Mucosa of stomach (tissue), 1 donor: ENCODE results near the gene POLR2A.

Experiments
- H3K27me3 ChIP-seq: one replicate; pipeline ENCODE4 v1.7.0; 2013; ENCODE audit warnings: mild to moderate bottlenecking, low read length; ENCODE audit not compliant: control insufficient read depth, insufficient read depth
- H3K36me3 ChIP-seq: one replicate; pipeline ENCODE4 v1.7.0; 2013; ENCODE audit warnings: low read length; ENCODE audit not compliant: control insufficient read depth, insufficient read depth
- H3K4me1 ChIP-seq: one replicate; pipeline ENCODE4 v1.7.0; 2013; ENCODE audit warnings: mild to moderate bottlenecking, low read length; ENCODE audit not compliant: control insufficient read depth, insufficient read depth
- H3K4me3 ChIP-seq: one replicate; pipeline ENCODE4 v1.7.0; 2013; ENCODE audit warnings: low read length
- H3K9ac ChIP-seq: one replicate; pipeline ENCODE4 v1.7.0; 2013; ENCODE audit warnings: mild to moderate bottlenecking, low read length, moderate library complexity
- H3K9me3 ChIP-seq: one replicate; pipeline ENCODE4 v1.7.0; 2013; ENCODE audit warnings: mild to moderate bottlenecking, low read length, moderate library complexity; ENCODE audit not compliant: control insufficient read depth
- donor health status: Pancreatic carcinoma.

POLR2A gene

DNA sequence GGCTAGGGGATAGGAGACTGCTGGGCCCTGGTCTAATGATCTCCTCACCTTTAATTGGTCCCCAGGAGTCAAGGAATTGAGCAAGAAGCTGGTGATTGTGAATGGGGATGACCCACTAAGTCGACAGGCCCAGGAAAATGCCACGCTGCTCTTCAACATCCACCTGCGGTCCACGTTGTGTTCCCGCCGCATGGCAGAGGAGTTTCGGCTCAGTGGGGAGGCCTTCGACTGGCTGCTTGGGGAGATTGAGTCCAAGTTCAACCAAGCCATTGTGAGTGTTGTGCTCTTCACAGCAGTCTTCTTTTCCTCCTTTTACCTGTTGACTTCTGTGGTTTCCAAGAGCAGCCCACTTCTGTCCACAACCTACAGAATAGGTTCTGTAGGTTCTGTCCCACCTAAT, 19.4 kb downstream of the POLR2A start:
- Histone ChIP-seq H3K9me3 (no peaks in the 10 kb centered on the region), H3K9ac (no peak overlapping the region), H3K27me3 (no peaks in the 10 kb centered on the region), H3K36me3 (peaks cover 47% of the 10 kb centered on the region), H3K4me3 (no peak overlapping the region), H3K4me1 (no peaks in the 10 kb centered on the region)

DNA sequence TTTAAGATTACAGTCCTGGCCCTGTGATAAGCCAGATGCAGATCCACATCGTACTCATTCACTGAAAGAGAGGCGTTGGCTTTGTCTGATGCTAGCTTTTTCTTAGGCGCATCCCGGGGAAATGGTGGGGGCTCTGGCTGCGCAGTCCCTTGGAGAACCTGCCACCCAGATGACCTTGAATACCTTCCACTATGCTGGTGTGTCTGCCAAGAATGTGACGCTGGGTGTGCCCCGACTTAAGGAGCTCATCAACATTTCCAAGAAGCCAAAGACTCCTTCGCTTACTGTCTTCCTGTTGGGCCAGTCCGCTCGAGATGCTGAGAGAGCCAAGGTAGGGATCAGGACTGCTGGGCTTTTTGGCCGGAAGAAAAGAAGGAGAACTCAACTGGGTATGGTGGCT, 24.0 kb downstream of the POLR2A start:
- H3K9ac ChIP-seq = no peak overlapping the region
- H3K9me3 ChIP-seq = no peaks in the 10 kb centered on the region
- H3K36me3 ChIP-seq = peaks cover 40% of the 10 kb centered on the region
- no peaks in the 10 kb centered on the region for H3K4me1 ChIP-seq
- no peak overlapping the region for H3K4me3 ChIP-seq
- no peaks in the 10 kb centered on the region for H3K27me3 ChIP-seq

DNA sequence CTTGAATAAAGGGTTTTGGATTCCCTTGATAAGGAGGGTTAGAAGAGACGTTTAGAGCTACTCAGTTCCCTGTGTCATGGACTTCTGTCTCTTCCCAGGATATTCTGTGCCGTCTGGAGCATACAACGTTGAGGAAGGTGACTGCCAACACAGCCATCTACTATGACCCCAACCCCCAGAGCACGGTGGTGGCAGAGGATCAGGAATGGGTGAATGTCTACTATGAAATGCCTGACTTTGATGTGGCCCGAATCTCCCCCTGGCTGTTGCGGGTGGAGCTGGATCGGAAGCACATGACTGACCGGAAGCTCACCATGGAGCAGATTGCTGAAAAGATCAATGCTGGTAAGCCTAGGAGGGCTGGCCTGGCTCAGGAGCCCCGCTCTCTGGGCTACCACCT, 24.7 kb downstream of the POLR2A start:
- H3K27me3 ChIP-seq = no peaks in the 10 kb centered on the region
- no peaks in the 10 kb centered on the region for H3K4me1 ChIP-seq
- H3K36me3 ChIP-seq = peaks cover 38% of the 10 kb centered on the region
- H3K4me3 ChIP-seq = no peak overlapping the region
- H3K9me3 ChIP-seq = no peaks in the 10 kb centered on the region
- no peak overlapping the region for H3K9ac ChIP-seq

DNA sequence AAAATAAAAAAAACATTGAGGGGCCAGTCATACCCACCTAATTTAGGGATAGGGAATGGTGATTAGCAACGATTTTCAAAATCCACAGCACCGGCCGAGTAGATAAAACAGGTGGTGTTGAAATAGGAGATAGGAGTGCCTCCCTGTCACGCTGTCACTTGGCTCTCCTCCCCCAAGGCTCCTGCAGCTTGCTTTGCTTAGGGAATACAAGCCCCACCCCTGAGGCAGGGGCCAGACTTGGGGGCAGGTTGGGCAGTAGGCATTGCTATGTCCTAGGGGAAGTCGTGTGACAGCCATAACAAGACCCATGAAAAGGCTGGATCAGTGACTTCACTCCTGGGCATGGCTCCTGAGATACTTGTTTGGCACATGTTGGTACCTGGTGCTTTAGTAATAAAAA, 25.8 kb downstream of the POLR2A start:
- Histone ChIP-seq H3K4me1 (peaks cover under 1% of the 10 kb centered on the region), H3K27me3 (no peaks in the 10 kb centered on the region), H3K4me3 (no peak overlapping the region), H3K9me3 (no peaks in the 10 kb centered on the region), H3K36me3 (peaks cover 41% of the 10 kb centered on the region), H3K9ac (no peak overlapping the region)

DNA sequence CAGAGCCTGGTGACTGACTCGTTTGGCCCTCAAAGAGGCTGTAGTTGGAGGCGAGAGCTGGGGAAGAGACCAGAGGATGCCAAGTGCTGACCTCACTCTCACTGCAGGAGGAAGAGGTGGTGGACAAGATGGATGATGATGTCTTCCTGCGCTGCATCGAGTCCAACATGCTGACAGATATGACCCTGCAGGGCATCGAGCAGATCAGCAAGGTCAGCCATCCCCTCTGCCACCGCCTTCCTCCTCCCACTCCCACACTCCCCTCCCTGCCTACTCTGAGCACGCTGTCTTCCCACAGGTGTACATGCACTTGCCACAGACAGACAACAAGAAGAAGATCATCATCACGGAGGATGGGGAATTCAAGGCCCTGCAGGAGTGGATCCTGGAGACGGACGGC, 26.9 kb downstream of the POLR2A start:
- H3K4me1 ChIP-seq = peaks cover 9% of the 10 kb centered on the region
- H3K4me3 ChIP-seq = no peak overlapping the region
- no peaks in the 10 kb centered on the region for H3K9me3 ChIP-seq
- H3K9ac ChIP-seq = no peak overlapping the region
- H3K36me3 ChIP-seq = peaks cover 41% of the 10 kb centered on the region
- no peaks in the 10 kb centered on the region for H3K27me3 ChIP-seq

DNA sequence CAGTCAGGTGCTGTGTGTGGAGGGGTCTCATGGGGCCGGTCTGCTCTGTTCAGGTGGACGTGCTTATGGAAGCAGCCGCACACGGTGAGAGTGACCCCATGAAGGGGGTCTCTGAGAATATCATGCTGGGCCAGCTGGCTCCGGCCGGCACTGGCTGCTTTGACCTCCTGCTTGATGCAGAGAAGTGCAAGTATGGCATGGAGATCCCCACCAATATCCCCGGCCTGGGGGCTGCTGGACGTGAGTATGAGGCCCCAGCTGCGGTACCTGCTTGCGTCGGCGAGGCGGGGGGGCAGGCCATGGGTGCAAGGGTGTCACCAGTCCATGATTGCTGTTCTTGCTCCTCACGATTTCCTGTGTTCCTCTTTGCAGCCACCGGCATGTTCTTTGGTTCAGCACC, 27.9 kb downstream of the POLR2A start:
- Histone ChIP-seq H3K36me3 (peaks cover 41% of the 10 kb centered on the region), H3K9ac (no peak overlapping the region), H3K9me3 (no peaks in the 10 kb centered on the region), H3K27me3 (no peaks in the 10 kb centered on the region), H3K4me1 (peaks cover 14% of the 10 kb centered on the region), H3K4me3 (no peak overlapping the region)

DNA sequence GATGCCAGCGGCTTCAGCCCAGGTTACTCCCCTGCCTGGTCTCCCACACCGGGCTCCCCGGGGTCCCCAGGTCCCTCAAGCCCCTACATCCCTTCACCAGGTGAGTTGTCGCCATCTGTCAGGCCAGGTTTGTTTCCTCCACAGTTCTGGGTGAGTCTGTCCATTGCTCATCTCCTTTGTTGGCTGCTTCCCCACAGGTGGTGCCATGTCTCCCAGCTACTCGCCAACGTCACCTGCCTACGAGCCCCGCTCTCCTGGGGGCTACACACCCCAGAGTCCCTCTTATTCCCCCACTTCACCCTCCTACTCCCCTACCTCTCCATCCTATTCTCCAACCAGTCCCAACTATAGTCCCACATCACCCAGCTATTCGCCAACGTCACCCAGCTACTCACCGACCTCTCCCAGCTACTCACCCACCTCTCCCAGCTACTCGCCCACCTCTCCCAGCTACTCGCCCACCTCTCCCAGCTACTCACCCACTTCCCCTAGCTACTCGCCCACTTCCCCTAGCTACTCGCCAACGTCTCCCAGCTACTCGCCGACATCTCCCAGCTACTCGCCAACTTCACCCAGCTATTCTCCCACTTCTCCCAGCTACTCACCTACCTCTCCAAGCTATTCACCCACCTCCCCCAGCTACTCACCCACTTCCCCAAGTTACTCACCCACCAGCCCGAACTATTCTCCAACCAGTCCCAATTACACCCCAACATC, 28.8 kb downstream of the POLR2A start:
- Histone ChIP-seq H3K4me1 (peaks cover 14% of the 10 kb centered on the region), H3K9ac (no peak overlapping the region), H3K36me3 (peaks cover 40% of the 10 kb centered on the region), H3K27me3 (no peaks in the 10 kb centered on the region), H3K9me3 (no peaks in the 10 kb centered on the region), H3K4me3 (no peak overlapping the region)

DNA sequence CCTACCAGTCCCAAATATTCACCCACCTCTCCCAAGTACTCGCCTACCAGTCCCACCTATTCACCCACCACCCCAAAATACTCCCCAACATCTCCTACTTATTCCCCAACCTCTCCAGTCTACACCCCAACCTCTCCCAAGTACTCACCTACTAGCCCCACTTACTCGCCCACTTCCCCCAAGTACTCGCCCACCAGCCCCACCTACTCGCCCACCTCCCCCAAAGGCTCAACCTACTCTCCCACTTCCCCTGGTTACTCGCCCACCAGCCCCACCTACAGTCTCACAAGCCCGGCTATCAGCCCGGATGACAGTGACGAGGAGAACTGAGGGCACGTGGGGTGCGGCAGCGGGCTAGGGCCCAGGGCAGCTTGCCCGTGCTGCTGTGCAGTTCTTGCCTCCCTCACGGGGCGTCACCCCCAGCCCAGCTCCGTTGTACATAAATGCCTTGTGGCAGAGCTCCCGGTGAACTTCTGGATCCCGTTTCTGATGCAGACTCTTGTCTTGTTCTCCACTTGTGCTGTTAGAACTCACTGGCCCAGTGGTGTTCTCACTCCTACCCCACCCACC, 29.8 kb downstream of the POLR2A start:
- Histone ChIP-seq H3K36me3 (peaks cover 31% of the 10 kb centered on the region), H3K9ac (no peak overlapping the region), H3K4me3 (no peak overlapping the region), H3K27me3 (no peaks in the 10 kb centered on the region), H3K4me1 (peaks cover 14% of the 10 kb centered on the region), H3K9me3 (no peaks in the 10 kb centered on the region)

DNA sequence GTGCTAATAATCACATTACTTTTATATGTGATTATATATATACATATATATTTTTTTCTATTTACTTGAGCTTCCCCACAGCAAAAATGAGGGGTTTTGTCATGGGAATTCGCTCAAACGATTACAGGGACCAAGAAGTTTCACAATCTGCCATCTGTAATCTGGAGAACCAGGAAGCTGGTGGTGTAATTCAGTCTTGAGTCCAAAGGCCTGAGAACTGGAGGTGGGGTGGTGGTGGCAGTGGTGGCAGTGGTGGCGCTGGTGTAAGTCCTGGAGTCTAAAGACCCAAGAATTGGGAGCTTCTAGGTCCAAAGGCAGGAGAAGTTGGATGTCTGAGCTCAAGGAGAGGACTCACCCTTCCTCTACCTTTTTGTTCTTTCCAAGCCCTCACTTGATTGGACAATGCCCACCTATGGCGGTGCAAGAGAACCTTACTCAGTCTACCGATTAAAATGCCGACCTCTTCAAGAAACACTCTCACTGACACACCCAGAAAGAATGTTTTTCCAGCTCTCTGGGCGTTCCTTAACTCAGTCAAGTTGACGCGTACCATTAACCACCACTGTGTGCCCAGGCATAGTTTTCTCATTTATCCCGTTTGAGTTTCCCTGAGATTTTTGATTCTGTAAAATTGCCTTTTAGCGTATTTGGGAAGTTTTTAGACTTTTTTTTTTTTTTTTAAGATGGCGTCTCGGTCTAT, 31.9 kb downstream of the POLR2A start:
- Histone ChIP-seq H3K4me3 (no peak overlapping the region), H3K9ac (peak overlapping the region; percentile 45), H3K9me3 (no peaks in the 10 kb centered on the region), H3K36me3 (peaks cover 26% of the 10 kb centered on the region), H3K27me3 (no peaks in the 10 kb centered on the region), H3K4me1 (peaks cover 14% of the 10 kb centered on the region)

DNA sequence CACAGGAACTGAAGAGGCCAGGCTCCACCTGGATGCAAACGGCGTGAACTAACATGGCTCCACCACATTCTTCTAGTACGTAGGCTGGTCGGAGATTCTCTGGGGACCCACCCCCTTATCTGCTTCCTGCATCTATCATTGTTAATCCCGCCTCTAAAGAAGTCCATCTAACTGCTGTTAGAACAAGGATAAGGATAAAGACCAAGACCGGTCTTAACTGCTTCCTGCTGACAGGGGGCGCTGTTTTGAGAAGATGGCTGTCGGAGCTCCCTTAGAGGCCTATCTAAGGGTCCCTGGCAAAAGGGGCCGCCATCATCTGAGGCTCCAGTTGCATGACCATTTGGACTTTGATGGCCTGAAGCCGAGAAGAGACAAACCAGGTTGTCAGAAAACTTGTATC, 38.9 kb downstream of the POLR2A start:
- H3K27me3 ChIP-seq = no peaks in the 10 kb centered on the region
- H3K4me3 ChIP-seq = no peak overlapping the region
- H3K9ac ChIP-seq = no peak overlapping the region
- H3K9me3 ChIP-seq = no peaks in the 10 kb centered on the region
- H3K36me3 ChIP-seq = no peaks in the 10 kb centered on the region
- H3K4me1 ChIP-seq = no peaks in the 10 kb centered on the region

DNA sequence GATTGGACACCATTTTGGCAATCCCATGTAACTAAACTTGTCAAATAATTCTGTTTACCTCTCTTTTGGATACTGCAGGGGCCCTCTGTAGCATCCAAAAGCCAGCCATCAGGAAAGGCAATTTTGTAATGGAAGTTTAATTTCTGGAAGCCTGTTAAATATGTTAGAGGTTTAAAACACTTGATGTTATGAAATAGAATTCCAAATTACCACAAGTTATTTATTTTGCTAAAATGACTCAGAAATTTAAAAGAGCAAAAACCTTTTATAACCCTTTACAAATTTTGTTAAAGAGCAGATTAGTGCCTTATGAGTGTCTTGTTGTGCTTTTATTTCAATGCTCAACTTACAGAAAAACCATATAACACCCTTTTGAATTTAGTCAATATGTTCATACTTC, 44.7 kb downstream of the POLR2A start:
- H3K4me1 ChIP-seq = no peaks in the 10 kb centered on the region
- H3K36me3 ChIP-seq = no peaks in the 10 kb centered on the region
- H3K27me3 ChIP-seq = no peaks in the 10 kb centered on the region
- no peak overlapping the region for H3K4me3 ChIP-seq
- no peak overlapping the region for H3K9ac ChIP-seq
- no peaks in the 10 kb centered on the region for H3K9me3 ChIP-seq

DNA sequence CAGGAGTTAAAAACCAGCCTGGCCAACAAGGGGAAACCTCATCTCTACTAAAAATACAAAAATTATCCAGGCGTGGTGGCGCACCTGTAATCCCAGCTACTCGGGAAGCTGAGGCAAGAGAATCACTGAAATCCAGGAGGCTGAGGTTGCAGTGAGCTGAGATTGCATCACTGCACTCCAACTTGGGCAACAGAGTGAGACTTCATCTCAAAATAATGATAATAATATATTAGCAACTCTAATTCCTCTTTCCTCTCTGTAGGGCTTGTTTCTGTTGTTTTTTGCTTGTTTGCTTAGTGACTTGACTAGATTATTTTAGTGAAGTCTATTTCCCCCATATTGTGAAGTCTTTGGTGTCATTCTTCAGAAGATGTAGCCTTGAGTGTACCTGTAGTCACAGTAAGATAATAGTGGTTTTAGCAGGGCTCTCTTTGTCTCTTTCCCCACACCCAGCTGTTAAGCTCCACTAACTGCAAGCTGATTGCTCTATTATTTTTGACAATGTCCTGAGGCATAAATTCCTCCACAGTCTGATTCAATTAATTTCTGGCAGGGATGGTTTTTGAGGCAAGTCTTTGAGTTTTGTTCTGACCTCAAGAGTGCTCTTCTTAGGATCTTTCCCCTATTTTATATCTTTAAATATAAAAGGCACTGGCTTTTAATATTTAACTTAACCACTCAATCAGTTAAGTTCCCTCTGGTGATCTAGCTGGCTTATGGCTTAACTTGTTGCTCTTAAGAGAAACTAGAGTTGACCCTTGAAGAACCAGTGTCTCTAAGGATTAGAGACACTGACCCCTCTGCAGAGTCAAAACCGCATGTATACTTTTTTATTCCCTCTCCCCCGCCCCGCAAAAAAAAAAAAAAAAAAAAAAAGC, 46.1 kb downstream of the POLR2A start:
- Histone ChIP-seq H3K27me3 (no peaks in the 10 kb centered on the region), H3K9me3 (no peaks in the 10 kb centered on the region), H3K4me3 (no peak overlapping the region), H3K4me1 (no peaks in the 10 kb centered on the region), H3K9ac (no peak overlapping the region), H3K36me3 (no peaks in the 10 kb centered on the region)
